Mesendoderm (in vitro differentiated cells): Measurements from ENCODE around the gene VPS26C.

ENCODE experiments used
- DNase-seq: peaks from one replicate; pipeline ENCODE4 v3.0.0; 2013
- H2AK5ac ChIP-seq: 2 replicates; pipeline ENCODE4 v1.6.1; 2013; ENCODE audit warnings: low read length, inconsistent platforms
- H2BK120ac ChIP-seq: 2 replicates; pipeline ENCODE4 v1.6.1; 2013; ENCODE audit warnings: low read depth, mild to moderate bottlenecking, low read length, moderate library complexity, mixed read lengths
- H2BK15ac ChIP-seq: replicated peaks from 2 replicates; pipeline ENCODE4 v1.6.1; 2013; ENCODE audit warnings: low read depth, mild to moderate bottlenecking, moderate library complexity
- H2BK5ac ChIP-seq: 2 replicates; pipeline ENCODE4 v1.6.1; 2013; ENCODE audit warnings: low read length, inconsistent platforms
- H3K18ac ChIP-seq: 2 replicates; pipeline ENCODE4 v1.6.1; 2013; ENCODE audit warnings: mild to moderate bottlenecking, low read length, mixed read lengths
- H3K23ac ChIP-seq: one replicate; pipeline ENCODE4 v1.6.1; 2013; ENCODE audit warnings: low read length
- H3K27ac ChIP-seq: 2 replicates; pipeline ENCODE4 v1.5.1; 2013; ENCODE audit warnings: low read depth, mild to moderate bottlenecking, inconsistent platforms, low read length, moderate library complexity
- H3K27me3 ChIP-seq: 2 replicates; pipeline ENCODE4 v1.6.1; 2013; ENCODE audit warnings: low read length, control low read depth, mild to moderate bottlenecking, inconsistent platforms; ENCODE audit not compliant: insufficient read depth, poor library complexity
- H3K36me3 ChIP-seq: 2 replicates; pipeline ENCODE4 v1.6.1; 2013; ENCODE audit warnings: low read length, inconsistent platforms; ENCODE audit not compliant: control insufficient read depth, insufficient read depth
- H3K4ac ChIP-seq: one replicate; pipeline ENCODE4 v1.6.1; 2013; ENCODE audit warnings: low read depth, mild to moderate bottlenecking, low read length, moderate library complexity
- H3K4me1 ChIP-seq: 2 replicates; pipeline ENCODE4 v1.6.1; 2013; ENCODE audit warnings: low read depth, low read length, inconsistent platforms; ENCODE audit not compliant: control insufficient read depth
- H3K4me2 ChIP-seq: 2 replicates; pipeline ENCODE4 v1.6.1; 2013; ENCODE audit warnings: low read length
- H3K4me3 ChIP-seq: 2 replicates; pipeline ENCODE4 v1.5.1; 2013; ENCODE audit warnings: mild to moderate bottlenecking, low read length
- H3K56ac ChIP-seq: one replicate; pipeline ENCODE4 v1.6.1; 2013; ENCODE audit warnings: low read length
- H3K79me1 ChIP-seq: 2 replicates; pipeline ENCODE4 v1.6.1; 2013; ENCODE audit warnings: low read length, inconsistent platforms
- H3K79me2 ChIP-seq: 2 replicates; pipeline ENCODE4 v1.6.1; 2013; ENCODE audit warnings: mild to moderate bottlenecking, low read length; ENCODE audit not compliant: control insufficient read depth, insufficient read depth
- H3K9ac ChIP-seq: 2 replicates; pipeline ENCODE4 v1.6.1; 2013; ENCODE audit warnings: low read length, inconsistent platforms
- H4K5ac ChIP-seq: one replicate; pipeline ENCODE4 v1.6.1; 2013; ENCODE audit warnings: low read length
- H4K8ac ChIP-seq: one replicate; pipeline ENCODE4 v1.6.1; 2013; ENCODE audit warnings: low read depth, mild to moderate bottlenecking, control low read depth, low read length, moderate library complexity
- WGBS: extraction: QIAGEN DNeasy Blood & Tissue Kit; methylation state at CpG from one replicate; pipeline ENCODE4 v1.1.7; 2013; ENCODE audit warnings: low lambda C conversion rate, missing lambda C conversion rate; ENCODE audit not compliant: insufficient coverage; ENCODE audit errors: extremely low coverage; 5-methylcytosine and 5-hydroxymethylcytosine counted together

Gene VPS26C

GRCh38 chr21:37243961-37244360, 23.2 kb downstream of the VPS26C start:
- Histone ChIP-seq H2AK5ac (no peak overlapping the region), H3K4me2 (no peak overlapping the region), H3K4ac (no peak overlapping the region), H4K8ac (no peak overlapping the region), H2BK15ac (no peak overlapping the region), H2BK5ac (no peak overlapping the region), H3K4me3 (no peak overlapping the region), H3K36me3 (no peaks in the 10 kb centered on the region), H2BK120ac (no peak overlapping the region), H3K18ac (no peak overlapping the region), H3K79me2 (peaks cover 13% of the 10 kb centered on the region), H3K27me3 (no peaks in the 10 kb centered on the region), H3K27ac (no peak overlapping the region), H3K56ac (no peak overlapping the region), H4K5ac (no peak overlapping the region), H3K23ac (no peak overlapping the region), H3K9ac (no peak overlapping the region), H3K4me1 (peaks cover 2% of the 10 kb centered on the region), H3K79me1 (peaks cover 13% of the 10 kb centered on the region)
- no peak for DNase-seq
- no CpG with 5 or more reads among the region's 6 CpGs for WGBS

DNA sequence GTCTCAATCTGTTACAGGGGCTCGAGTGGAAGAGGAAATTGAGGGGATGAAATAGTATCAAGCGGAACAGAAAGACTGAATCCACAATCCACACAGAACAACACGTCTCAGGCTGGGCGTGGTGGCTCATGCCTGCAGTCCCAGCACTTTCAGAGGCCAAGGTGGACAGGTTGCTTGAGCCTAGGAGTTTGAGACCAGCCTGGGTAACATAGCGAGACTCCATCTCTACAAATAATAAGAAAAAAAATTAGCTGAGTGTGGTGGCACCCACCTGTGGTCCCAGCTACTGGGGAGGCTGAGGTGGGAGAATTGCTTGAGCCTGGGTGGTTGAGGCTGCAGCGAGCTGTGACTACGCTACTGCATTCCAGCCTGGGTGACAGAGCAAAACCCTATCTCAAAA, 25.7 kb downstream of the VPS26C start:
- H3K79me2 ChIP-seq = peaks cover 10% of the 10 kb centered on the region
- WGBS = no CpG with 5 or more reads among the region's 7 CpGs
- no peak for DNase-seq

GRCh38 chr21:37240978-37241377, 26.2 kb downstream of the VPS26C start:
- DNase-seq = no peak
- Histone ChIP-seq H3K4me3 (no peak overlapping the region), H2BK15ac (no peak overlapping the region), H3K79me1 (peaks cover 13% of the 10 kb centered on the region), H3K4me1 (peaks cover 2% of the 10 kb centered on the region), H3K4me2 (no peak overlapping the region), H3K36me3 (no peaks in the 10 kb centered on the region), H3K27ac (no peak overlapping the region), H2BK5ac (no peak overlapping the region), H3K79me2 (peaks cover 10% of the 10 kb centered on the region), H3K18ac (no peak overlapping the region), H4K8ac (no peak overlapping the region), H3K27me3 (no peaks in the 10 kb centered on the region), H2BK120ac (no peak overlapping the region), H2AK5ac (no peak overlapping the region), H3K9ac (no peak overlapping the region), H3K23ac (no peak overlapping the region), H3K56ac (no peak overlapping the region), H4K5ac (no peak overlapping the region), H3K4ac (no peak overlapping the region)
- no CpG with 5 or more reads among the region's 8 CpGs for WGBS

More for the DNA sequence above, 25.7 kb downstream of the VPS26C start:
- Histone ChIP-seq H2AK5ac (no peak overlapping the region), H3K4me3 (no peak overlapping the region), H2BK15ac (no peak overlapping the region), H3K18ac (no peak overlapping the region), H3K23ac (no peak overlapping the region), H3K4me2 (no peak overlapping the region), H3K27me3 (no peaks in the 10 kb centered on the region), H4K8ac (no peak overlapping the region), H4K5ac (no peak overlapping the region), H3K4ac (no peak overlapping the region), H3K9ac (no peak overlapping the region), H3K27ac (no peak overlapping the region), H3K4me1 (peaks cover 2% of the 10 kb centered on the region), H3K79me1 (peaks cover 13% of the 10 kb centered on the region), H2BK120ac (no peak overlapping the region), H3K36me3 (no peaks in the 10 kb centered on the region), H2BK5ac (no peak overlapping the region), H3K56ac (no peak overlapping the region)

DNA sequence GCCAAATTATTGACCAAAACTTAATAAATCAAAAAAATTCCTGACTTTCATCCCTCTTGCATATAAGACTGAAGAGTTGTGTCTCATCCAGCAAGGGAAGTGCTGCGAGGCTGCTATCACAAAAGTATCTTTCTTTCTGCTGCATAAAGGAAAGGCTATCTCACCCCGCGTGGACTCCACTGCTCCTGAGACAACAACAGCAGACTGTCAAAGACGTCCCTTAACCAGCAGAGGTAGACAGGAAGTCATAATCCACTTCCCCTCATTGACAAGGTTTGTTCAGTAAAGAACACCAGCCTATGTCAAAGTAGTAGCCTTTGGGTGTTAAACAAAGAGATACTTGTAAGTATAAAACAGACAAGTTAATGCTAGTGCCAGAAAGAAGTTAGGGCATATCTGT, 29.4 kb downstream of the VPS26C start:
- H3K27ac ChIP-seq = no peak overlapping the region
- H3K9ac ChIP-seq = no peak overlapping the region
- H3K4me2 ChIP-seq = no peak overlapping the region
- H3K4me1 ChIP-seq = peaks cover 2% of the 10 kb centered on the region
- no peak overlapping the region for H2AK5ac ChIP-seq
- no peak overlapping the region for H3K56ac ChIP-seq
- H4K8ac ChIP-seq = no peak overlapping the region
- no peak overlapping the region for H4K5ac ChIP-seq
- DNase-seq = no peak
- no peak overlapping the region for H2BK15ac ChIP-seq
- H3K79me1 ChIP-seq = peaks cover 1% of the 10 kb centered on the region
- WGBS = no CpG with 5 or more reads among the region's 4 CpGs
- H3K27me3 ChIP-seq = no peaks in the 10 kb centered on the region
- no peaks in the 10 kb centered on the region for H3K79me2 ChIP-seq
- H2BK120ac ChIP-seq = no peak overlapping the region
- H3K4me3 ChIP-seq = no peak overlapping the region
- H3K23ac ChIP-seq = no peak overlapping the region
- no peak overlapping the region for H2BK5ac ChIP-seq
- no peak overlapping the region for H3K4ac ChIP-seq
- H3K36me3 ChIP-seq = no peaks in the 10 kb centered on the region
- H3K18ac ChIP-seq = no peak overlapping the region

DNA sequence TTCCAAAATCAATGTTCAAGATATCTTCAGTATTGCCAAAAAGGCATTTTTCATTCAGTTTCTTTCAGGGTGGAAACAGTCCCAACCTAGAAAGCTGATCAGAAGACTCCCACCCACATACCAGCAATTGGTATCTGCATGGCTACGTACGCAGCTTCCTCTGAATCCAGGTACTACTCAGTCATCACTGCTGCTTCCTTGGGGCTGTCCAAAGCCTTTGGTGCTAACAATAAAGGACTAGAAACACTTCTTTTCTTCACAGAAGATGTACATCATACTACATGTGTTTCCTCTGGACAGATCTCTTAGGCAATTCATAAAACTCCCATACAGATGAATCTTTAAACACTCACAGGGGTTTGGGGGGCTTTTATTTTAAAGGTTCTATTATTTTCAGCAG, 29.8 kb downstream of the VPS26C start:
- no CpG with 5 or more reads among the region's 2 CpGs for WGBS
- no peaks in the 10 kb centered on the region for H3K36me3 ChIP-seq
- no peak overlapping the region for H2AK5ac ChIP-seq
- H3K4me1 ChIP-seq = peaks cover 2% of the 10 kb centered on the region
- peaks cover 1% of the 10 kb centered on the region for H3K79me1 ChIP-seq
- H4K8ac ChIP-seq = no peak overlapping the region
- no peak overlapping the region for H3K9ac ChIP-seq
- DNase-seq = no peak
- H3K4me2 ChIP-seq = no peak overlapping the region
- no peak overlapping the region for H3K27ac ChIP-seq
- no peak overlapping the region for H2BK5ac ChIP-seq
- no peak overlapping the region for H3K4ac ChIP-seq
- no peak overlapping the region for H2BK15ac ChIP-seq
- H2BK120ac ChIP-seq = no peak overlapping the region
- H3K18ac ChIP-seq = no peak overlapping the region
- H3K79me2 ChIP-seq = no peaks in the 10 kb centered on the region
- no peak overlapping the region for H3K23ac ChIP-seq
- no peak overlapping the region for H4K5ac ChIP-seq
- H3K4me3 ChIP-seq = no peak overlapping the region
- no peak overlapping the region for H3K56ac ChIP-seq
- no peaks in the 10 kb centered on the region for H3K27me3 ChIP-seq

GRCh38 chr21:37233551-37234146, 33.5 kb downstream of the VPS26C start:
- Histone ChIP-seq H3K79me1 (no peaks in the 10 kb centered on the region), H3K4ac (no peak overlapping the region), H2AK5ac (no peak overlapping the region), H3K9ac (no peak overlapping the region), H2BK15ac (no peak overlapping the region), H4K8ac (no peak overlapping the region), H3K4me2 (no peak overlapping the region), H3K23ac (no peak overlapping the region), H3K79me2 (no peaks in the 10 kb centered on the region), H3K4me3 (no peak overlapping the region), H2BK5ac (no peak overlapping the region), H3K4me1 (no peaks in the 10 kb centered on the region), H3K36me3 (no peaks in the 10 kb centered on the region), H3K27ac (no peak overlapping the region), H3K18ac (no peak overlapping the region), H3K27me3 (no peaks in the 10 kb centered on the region), H3K56ac (no peak overlapping the region), H4K5ac (no peak overlapping the region), H2BK120ac (no peak overlapping the region)
- DNase-seq = no peak
- no CpG with 5 or more reads among the region's 9 CpGs for WGBS
